HG03432 (cell line): ENCODE measurements around the gene GEMIN8.

Experiments
- ATAC-seq: cut with Tn5 transposase; IDR thresholded peaks from one replicate; pipeline ENCODE4 v1.9.1; 2021; ENCODE audit warnings: mild to moderate bottlenecking, moderate library complexity; ENCODE audit not compliant: unreplicated experiment

Gene GEMIN8, protein sequence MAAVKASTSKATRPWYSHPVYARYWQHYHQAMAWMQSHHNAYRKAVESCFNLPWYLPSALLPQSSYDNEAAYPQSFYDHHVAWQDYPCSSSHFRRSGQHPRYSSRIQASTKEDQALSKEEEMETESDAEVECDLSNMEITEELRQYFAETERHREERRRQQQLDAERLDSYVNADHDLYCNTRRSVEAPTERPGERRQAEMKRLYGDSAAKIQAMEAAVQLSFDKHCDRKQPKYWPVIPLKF

DNA sequence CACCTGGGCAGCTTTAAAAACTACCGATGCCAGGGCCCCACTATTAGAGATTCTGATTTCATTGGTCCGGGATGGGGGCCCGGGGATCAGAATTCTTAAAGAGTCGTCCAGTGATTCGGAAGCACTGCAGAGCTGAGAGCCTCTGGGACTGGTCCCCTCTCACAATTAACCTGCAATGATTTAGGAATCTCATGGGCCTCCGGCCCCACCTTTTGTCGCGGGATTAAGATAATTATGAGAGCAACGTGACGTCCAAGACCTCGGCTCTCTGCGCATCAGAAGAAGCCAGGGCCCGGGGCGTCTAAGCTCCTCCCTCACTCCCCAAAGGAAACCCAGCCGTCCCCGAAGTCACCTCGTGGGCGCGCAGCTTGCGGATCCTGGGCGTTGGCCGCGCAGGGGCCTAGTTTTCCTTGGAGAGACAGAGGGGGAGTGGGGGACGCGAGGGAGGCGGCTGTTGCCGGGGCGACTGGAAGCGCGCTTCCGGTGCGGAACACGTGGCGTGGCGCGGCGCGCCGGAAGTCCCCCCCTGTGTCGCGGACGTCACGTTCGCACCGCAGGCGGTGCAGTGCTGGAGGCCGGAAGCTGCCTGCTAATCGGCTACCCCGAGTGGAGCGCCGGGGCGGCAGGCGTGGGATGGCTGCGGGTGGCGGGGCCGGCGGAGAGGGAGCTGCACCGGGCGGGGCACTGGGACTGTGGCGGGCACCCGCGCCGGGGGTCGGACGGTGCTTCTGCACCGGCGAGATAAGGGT is at the start of gene GEMIN8:
Gene GEMIN8, minus strand, starts transcription at position 468 of the 749 bp plus-strand sequence. CDS start 8,414 bp downstream, outside the sequence.
- ATAC-seq = peak; percentile 87

DNA sequence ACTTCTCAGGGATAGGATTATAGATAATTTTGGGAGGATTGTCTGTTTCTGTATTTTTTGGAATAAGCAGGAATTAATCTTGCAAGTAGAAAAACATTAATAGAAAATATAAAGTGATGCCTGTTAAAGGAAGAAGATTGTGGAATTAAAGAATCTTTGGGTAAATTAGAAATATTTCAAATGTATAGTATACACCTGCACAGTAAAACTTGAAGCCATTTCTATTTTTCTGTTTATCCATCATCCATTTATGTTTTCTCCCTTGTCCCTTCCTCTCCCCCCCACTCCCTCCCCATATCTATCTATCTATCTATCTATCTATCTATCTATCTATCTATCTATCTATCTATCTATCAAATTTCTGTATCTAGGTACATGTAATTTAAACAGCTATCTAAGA is 46.9 kb upstream of the GEMIN8 start:
- no peak for ATAC-seq

DNA sequence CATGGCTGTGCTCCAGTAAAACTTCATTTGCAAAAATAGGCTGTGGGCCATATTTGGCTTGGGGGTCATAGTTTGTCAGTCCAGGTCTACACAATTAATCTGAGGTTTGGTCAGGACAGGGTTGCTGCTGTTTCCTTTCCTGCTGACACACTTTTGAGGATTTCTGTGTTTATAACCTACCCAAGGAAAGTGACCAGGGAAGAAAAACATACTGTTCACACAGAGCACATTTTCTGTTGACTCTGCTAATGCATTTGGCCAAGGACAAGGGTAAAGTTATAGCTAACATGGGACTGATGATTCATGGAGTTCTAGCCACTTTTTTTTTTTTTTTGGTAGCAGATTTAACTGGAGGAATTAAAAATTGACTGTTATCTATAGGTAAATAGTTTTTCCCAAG is 43.9 kb upstream of the GEMIN8 start:
- no peak for ATAC-seq

DNA sequence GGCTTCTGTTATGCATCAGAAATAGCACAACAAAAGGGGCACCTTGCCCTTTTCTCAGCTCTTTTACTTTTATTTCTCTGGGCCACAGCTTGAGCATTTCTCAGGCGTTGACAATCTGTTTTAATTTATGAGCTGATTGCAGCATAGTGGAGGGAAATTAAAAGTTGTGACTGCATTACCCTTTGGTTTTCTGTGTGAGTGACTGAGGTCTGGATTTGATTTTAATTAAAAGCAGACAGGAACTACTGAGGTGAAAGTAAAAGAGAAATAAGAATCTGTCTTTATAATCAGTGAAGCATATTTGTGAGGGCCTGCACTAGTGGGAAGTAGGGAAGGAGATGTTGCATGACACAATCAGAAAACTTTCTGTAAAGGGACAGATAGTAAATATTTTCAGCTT is 43.4 kb upstream of the GEMIN8 start:
- no peak for ATAC-seq

DNA sequence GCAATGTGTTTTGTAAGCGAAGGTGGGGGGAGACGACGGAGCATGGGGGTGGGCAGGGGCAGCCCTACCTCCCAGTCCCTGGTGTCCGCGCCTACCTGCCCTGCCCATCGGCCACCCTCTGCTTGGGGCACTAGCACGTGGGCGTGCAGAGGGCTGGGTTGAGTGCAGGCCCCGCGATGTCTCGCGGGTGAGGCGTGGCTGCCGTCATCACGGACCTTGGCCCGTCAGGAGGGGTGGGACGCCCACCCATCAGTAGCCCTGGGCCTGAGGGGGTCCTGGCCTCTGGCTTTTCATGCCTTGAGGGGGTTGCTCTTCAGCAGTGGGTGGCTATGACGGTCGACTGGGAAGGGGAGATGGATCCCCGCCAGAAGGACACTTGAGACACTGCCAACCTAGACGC is 36.1 kb upstream of the GEMIN8 start:
- no peak for ATAC-seq

DNA sequence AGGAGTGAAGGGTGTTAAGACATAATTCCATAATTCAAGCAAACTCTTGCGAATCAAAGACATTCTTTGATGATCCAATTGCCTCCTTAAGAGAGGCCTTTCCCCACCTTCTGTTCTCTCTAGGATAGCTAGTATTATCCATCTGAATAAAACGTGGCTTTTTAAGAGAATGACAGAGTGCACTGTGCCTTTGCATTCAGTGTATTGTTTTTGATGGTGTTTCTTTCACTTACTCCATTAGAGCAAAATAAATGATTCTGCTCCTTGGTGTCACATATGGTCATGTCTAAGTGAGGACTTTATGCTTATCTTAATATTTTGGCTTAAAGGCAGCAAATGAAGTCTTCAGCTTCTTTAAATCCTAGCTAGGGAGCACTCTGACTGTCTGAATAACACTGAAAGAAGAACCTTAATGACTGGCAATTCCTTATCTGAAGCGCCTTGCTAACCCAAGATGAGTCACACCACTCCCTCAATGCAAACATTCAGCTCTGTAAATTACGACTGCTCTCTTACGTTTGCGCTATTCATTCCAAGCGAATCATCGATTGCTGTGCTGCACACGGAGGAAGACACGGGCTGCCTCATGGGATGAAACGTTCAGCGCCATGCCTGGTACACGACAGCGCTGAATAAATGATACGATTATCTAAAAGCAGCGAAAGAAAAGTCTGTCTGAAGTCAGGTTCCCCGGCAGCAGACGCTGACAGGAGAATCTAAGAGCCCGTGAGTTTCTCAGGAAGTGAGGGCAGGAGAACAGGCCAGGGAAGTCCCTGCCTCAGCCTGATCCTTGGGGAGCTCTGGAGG is 35.1 kb upstream of the GEMIN8 start:
- ATAC-seq = no peak

DNA sequence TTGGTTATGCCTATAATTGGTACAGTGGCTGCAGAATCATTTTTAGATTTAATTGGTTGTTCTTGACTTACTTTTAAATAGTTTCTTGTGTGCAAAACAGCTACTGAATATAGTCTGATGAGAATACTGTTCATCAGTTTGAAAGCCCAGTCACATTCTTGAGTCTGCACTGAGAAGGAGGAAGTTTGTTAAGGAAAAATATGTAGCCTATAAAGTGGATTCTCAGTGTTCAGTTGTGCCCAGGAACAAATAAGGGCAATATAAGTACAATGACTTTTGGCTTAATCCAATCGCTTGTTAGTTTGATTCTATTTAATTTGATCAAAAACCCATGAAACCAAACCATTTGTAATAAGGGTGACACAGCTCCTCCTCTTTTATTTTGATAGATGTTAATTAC is 32.8 kb upstream of the GEMIN8 start:
- ATAC-seq = no peak

DNA sequence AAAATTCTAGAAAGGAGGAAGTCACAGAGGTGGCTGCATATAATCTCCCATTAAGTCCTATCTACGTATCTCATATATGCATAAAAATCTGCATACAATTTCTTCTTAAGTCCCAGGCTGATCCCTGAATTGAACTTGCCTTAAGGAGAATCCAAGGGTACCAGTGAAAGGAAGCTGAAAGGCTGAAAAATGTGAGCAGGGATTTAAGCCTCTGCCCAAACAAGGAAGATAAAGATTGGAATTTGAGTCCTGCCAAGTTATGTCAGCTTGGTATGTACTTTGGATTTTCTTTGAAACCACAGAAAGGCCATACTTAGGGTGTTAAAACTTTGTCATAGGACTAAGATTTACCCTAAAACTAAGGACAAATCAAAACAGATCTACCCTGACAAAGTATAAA is 26.5 kb upstream of the GEMIN8 start:
- ATAC-seq = no peak

DNA sequence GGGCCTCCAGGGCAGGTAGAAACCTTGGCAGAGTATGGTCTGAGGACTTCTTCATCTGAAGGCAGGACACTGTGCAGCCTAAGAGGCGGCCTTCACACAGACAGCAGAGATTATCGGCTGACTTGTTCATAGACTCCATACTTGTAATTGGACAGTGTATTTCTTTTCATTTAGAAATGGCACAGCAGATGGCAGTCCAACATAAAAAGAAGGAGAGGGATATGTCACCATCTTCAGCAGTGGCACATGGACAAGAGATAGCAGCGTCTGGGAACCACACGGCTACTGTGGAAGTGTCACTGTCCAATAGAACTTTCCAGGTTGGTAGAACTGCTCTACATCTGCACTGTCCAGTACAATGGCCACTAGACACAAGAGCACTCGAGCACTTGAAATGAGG is 21.7 kb upstream of the GEMIN8 start:
- no peak for ATAC-seq

DNA sequence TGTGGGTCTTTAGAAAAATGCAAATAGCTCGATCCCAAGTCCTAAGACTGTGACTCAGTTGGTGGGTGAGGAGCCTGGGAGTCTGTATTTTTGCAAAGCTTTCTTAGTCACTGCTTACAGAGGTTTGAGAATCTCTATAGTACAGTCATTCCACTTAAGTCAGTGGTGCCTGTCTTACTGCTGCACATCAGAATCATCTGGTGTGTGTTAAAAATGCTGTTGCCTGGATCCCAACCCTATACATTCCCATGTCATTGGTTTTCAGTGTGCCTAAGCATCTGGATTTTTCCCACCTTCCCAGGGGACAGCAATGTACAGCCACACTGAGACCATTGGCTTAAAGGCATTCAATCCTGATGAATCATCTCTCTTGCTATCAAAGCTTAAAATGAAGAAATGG is 21.0 kb upstream of the GEMIN8 start:
- ATAC-seq = no peak

DNA sequence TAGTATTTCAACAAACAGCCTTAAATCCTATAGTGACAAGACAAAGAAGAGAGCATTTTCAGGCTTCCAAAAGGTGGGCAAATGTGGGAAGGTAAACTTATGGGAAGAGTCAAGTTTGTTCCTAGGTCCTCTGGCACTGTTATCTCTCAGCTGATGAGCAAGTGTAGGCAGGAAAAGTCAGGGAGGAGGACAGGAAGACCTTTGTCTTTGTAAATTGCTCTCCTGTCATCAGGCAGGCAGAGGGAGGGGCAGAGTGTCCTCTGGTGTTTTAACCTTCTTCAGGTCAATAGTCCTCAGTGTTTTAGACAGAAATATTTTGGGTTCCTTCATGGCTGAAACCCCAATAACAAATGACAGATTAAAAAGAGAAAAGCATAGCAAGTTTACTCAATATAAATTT is 13.5 kb upstream of the GEMIN8 start:
- ATAC-seq = no peak

DNA sequence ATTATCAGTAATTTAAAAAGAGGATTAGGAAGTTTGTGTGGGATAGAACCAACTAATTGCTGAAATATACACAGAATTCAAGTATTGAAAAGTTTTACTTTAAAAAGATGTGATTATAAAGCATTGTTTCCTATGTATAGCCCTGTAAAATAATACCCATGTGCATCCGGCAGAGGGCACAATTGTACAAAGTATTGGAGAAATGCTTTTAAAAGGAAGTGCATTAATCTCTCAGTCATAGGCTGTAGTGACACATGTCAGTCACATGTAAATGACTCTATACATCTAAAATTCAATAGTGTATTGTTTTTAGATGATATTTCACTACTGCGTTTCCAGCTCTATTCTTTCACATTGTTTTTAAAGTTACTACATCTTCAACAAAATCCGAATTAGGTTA is 9.7 kb upstream of the GEMIN8 start:
- ATAC-seq = peak; percentile 71

DNA sequence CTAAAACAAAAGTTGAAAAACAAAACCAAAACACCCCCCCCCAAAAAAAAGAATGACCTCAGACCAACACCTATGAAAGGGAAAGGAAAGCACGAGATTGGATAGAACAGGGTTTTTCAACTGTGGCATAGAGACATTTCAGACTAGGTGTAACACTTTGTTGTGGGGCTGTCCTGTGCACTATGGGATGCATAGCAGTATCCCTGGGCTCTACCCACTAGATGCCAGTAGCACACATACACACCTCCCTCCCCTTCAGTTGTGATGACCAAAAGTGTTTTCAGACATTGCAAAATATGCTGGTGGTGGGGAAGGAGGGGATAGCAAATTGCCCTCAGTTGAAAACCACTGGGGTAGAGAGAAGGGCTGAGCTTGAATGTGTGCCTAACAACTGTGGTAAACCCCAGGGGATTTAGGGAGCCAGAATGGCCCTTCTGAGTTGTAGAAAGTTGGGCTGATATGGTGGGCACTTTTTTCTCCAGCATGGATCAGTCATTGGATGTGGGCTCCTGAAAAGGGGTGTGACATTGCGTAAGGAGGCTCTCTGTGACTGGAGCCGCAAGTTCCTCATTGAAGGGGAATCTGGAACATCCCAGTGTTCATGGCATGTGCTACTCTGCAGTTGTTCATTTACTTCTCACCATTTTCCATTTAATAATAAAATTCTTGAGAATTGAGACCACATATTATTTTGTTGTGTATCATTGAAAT is 8.8 kb upstream of the GEMIN8 start:
- no peak for ATAC-seq

DNA sequence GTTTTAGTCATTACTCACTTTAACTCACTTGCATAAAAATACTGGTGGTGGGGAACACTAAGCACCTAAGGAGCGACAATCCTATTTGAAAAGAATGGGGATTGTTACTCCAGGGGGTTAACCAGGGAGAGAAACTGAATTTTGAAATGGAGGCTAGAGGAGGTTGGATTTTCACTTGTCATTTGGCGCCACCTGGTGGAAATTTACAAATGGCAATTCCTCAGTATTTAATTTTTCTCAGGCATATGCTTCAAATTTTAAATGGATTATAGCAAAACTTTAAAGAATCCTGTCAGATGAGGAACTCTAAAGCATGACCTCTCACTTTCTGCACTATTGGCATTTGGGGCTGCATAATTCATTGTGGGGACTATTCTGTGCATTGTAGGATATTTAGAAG is 2.7 kb upstream of the GEMIN8 start:
- ATAC-seq = no peak

DNA sequence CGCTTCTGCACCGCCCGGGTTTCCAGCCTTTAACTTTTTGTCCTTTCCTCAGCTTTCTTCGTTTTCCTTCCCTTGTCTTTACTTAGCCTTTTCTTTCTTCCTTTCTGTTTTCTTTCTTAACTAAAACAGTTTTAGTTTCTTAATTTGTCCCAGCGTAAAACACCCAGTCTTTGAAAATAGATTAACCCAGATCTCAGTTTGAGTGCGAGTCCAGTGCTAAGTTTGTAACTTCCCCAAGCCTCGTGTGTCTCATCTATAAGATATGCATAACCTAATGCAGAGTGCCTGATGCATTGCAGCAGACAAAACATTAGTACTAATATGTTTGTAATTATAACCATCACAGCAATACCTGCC is 460 bp upstream of the GEMIN8 start:
- no peak for ATAC-seq

DNA sequence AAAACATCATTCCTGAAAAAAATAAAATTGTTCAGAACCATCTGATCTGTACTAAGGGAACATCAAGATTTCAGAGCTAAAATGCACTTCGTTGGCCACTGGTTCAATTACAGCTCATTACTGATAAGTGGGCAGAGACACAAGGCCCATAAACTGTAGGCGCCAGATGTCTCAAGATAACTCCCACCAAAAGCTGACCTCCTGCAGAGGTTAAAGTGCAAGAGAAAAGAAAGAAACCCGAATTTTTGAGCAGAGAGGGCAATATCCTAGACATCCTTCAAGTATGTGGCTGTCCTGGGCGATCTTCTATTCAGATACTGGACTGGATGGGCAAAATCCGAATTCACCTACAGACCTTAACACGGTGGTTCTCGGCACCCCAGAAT is 660 bp downstream of the GEMIN8 start:
- no peak for ATAC-seq

DNA sequence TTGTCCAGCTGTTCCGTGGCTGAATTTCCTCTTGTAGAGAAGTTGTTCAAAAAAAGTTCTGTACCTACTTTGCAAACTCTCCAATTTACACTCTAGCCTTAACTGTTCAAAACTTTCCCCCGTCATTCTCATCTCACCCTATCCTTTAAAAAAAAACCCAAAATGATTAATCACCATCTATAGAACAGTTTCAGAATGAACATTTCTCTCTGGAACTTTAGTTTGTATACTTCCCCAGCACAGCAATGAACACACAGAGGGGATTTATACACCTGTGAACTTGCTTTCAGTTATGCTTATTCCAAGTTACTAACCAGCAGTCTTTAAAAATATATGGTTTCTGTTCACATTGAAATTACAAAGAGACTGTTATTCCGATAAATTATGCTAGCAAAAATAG is 1.2 kb downstream of the GEMIN8 start:
- ATAC-seq = no peak

DNA sequence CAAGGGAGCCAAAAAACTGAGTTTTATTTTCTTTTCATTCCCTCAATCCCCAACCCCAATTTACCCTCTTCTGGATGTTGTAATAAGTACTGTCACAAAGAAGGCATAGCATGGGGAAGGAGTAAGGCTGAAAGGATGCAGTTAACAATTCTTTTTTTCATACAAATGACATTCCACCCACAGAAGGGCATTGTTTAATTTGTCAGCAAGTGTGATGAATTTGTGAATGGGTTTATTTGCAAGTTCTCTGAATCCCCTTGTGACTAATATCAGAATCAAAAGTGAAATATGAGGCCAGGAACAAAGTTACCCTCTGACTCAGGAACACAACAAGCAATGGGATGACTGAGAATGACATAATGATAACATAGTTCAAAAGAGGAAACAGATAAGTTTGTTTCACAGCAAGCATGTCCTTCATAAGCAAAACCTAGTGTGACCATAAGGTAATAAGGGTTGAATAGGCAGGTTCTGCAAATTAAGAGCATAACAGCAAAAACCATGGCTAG is 2.1 kb downstream of the GEMIN8 start:
- ATAC-seq = peak; percentile 48

DNA sequence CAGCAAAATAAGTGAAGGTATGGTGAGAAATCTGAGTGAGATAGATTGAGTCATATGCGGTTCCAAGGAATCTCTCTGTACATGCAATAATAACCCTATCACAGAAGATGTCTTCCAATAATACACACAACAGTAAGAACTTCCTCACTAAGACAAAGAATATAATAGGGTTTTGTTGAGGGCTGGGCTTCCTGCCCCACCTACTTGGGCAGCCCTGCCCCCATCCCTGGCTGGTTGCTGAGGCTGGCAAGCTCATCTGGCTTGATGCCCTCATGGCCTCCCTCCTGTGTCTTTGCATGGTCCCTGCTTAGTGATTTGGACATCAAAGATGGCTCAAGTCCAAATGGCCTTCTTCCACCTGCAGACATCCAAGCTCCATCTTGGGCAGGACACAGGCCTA is 2.7 kb downstream of the GEMIN8 start:
- ATAC-seq = no peak

DNA sequence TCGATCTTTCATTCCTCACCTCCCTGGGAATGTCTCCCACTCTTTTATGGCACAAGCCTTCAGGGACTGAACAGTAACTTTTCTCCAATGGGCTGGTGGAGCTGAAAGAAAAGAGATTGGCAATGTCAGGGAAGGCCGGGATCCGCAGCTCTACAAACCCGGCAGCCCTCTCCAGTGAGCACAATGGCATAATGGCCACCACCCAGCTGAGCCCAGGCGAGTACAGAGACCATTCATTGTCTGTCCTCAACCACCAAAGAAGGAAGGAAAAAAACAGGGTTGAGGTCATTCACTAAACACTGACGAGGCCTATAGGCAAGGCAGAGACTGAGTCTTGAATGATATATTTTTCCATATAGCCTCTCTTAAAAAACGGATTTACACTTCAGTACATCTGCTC is 3.6 kb downstream of the GEMIN8 start:
- ATAC-seq = no peak

DNA sequence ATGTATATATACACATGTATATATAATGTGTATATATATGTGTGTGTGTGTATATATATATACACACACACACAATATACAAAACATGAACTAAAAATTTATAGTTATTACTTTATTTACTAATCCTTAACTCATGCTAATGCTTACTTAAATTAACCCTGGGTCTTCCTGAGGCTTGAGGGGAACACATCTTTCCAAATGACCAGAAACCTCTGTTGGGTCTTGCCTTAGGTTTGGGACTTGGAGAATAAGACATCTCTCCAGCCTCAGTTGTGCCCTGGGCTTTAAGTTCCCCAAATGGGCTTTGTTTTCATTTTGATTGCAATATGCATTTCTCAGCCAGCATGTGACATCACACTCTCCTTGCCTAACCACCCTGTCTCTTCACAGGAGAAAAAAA is 7.7 kb downstream of the GEMIN8 start:
- ATAC-seq = no peak
